ENCODE measurements around the gene TRMT10B.

DNA sequence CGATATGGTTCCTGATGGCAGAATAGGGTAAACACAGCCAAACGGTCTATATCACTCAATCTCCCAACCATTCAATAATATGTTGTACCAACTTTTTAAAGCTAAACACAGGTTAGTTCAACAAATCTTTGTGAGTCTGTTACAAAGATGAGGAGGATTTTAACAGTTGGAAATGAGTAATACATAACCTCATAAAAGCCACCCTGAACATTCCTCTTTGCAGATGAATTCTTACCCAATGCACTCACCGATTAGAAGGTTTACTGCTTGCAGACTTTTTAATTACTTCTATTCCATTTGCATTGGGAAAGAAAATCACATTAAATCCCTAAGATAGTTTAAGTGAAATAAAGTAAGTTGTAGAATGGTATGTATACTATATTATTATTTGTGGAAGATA, 23.3 kb upstream of the TRMT10B start:
- TF ChIP-seq, protein P1, sequence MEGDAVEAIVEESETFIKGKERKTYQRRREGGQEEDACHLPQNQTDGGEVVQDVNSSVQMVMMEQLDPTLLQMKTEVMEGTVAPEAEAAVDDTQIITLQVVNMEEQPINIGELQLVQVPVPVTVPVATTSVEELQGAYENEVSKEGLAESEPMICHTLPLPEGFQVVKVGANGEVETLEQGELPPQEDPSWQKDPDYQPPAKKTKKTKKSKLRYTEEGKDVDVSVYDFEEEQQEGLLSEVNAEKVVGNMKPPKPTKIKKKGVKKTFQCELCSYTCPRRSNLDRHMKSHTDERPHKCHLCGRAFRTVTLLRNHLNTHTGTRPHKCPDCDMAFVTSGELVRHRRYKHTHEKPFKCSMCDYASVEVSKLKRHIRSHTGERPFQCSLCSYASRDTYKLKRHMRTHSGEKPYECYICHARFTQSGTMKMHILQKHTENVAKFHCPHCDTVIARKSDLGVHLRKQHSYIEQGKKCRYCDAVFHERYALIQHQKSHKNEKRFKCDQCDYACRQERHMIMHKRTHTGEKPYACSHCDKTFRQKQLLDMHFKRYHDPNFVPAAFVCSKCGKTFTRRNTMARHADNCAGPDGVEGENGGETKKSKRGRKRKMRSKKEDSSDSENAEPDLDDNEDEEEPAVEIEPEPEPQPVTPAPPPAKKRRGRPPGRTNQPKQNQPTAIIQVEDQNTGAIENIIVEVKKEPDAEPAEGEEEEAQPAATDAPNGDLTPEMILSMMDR (IDR thresholded peaks at IDR 0.05 in 2 of 3, conservative IDR thresholded peaks at IDR 0.05 in 1 of 3; ENCODE audit: control insufficient read depth in 2 of 3, extremely low read depth in 1 of 3, insufficient read depth in 1 of 3, low read depth in 3 of 3, low read length in 3 of 3): no peak
- TF ChIP-seq, protein P2, sequence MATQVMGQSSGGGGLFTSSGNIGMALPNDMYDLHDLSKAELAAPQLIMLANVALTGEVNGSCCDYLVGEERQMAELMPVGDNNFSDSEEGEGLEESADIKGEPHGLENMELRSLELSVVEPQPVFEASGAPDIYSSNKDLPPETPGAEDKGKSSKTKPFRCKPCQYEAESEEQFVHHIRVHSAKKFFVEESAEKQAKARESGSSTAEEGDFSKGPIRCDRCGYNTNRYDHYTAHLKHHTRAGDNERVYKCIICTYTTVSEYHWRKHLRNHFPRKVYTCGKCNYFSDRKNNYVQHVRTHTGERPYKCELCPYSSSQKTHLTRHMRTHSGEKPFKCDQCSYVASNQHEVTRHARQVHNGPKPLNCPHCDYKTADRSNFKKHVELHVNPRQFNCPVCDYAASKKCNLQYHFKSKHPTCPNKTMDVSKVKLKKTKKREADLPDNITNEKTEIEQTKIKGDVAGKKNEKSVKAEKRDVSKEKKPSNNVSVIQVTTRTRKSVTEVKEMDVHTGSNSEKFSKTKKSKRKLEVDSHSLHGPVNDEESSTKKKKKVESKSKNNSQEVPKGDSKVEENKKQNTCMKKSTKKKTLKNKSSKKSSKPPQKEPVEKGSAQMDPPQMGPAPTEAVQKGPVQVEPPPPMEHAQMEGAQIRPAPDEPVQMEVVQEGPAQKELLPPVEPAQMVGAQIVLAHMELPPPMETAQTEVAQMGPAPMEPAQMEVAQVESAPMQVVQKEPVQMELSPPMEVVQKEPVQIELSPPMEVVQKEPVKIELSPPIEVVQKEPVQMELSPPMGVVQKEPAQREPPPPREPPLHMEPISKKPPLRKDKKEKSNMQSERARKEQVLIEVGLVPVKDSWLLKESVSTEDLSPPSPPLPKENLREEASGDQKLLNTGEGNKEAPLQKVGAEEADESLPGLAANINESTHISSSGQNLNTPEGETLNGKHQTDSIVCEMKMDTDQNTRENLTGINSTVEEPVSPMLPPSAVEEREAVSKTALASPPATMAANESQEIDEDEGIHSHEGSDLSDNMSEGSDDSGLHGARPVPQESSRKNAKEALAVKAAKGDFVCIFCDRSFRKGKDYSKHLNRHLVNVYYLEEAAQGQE (IDR thresholded peaks at IDR 0.05; ENCODE audit: low read depth, low read length): no peak
- TF ChIP-seq EZH2 (IDR thresholded peaks at IDR 0.05; ENCODE audit: borderline replicate concordance, control insufficient read depth, low read depth, low read length): no peak
- no peak for TF ChIP-seq PAX5 (IDR thresholded peaks at IDR 0.05; ENCODE audit: borderline replicate concordance, low read depth, low read length)
- no peak for TF ChIP-seq CEBPB (IDR thresholded peaks at IDR 0.05; ENCODE audit: borderline replicate concordance in 1 of 2, low read depth in 2 of 2, low read length in 2 of 2)
